ENCODE measurements around the gene TRIM24.

- TF ChIP-seq, protein P1, sequence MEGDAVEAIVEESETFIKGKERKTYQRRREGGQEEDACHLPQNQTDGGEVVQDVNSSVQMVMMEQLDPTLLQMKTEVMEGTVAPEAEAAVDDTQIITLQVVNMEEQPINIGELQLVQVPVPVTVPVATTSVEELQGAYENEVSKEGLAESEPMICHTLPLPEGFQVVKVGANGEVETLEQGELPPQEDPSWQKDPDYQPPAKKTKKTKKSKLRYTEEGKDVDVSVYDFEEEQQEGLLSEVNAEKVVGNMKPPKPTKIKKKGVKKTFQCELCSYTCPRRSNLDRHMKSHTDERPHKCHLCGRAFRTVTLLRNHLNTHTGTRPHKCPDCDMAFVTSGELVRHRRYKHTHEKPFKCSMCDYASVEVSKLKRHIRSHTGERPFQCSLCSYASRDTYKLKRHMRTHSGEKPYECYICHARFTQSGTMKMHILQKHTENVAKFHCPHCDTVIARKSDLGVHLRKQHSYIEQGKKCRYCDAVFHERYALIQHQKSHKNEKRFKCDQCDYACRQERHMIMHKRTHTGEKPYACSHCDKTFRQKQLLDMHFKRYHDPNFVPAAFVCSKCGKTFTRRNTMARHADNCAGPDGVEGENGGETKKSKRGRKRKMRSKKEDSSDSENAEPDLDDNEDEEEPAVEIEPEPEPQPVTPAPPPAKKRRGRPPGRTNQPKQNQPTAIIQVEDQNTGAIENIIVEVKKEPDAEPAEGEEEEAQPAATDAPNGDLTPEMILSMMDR (IDR thresholded peaks at IDR 0.05 in 8 of 11, conservative IDR thresholded peaks at IDR 0.05 in 3 of 11): no peak
- TF ChIP-seq POLR2A (IDR thresholded peaks at IDR 0.05) (no peak), POLR2AphosphoS5 (IDR thresholded peaks at IDR 0.05) (no peak)
These were observed 156.0 kb downstream of the TRIM24 start for GRCh38 chr7:138616085-138616484.

Measured in spleen (tissue), 7 donors.